T-helper 1 cell treated with Interleukin-12 subunit alpha and Interleukin-12 subunit beta and Interleukin-4 antibody, amounts not matched to agents 30 ng/mL and 1 ng/mL, for 36 hours (primary cell): ENCODE results near the gene ERVW-1. TPM values are rescaled to one million over a fixed set of nuclear protein-coding genes. Genes with fewer than 3 reads are reported as not detected.

ENCODE experiments used
- intact Hi-C: fragments of 100-400 bp; cut with micrococcal nuclease; formaldehyde crosslinking; loops from one replicate; pipeline ENCODE4 v1.15.1; 2024
- total RNA-seq: library from RNA; stranded (reverse); gene quantifications from 2 replicates; pipeline ENCODE4 v1.2.3, GENCODE V29; 2022

ERVW-1 gene
- total RNA-seq, 1 donor from 2014 or later, result not detected

- intact Hi-C loops, result no loop called here
Measured at GRCh38 chr7:92427193-92427592, 50.6 kb downstream of the ERVW-1 start.

DNA sequence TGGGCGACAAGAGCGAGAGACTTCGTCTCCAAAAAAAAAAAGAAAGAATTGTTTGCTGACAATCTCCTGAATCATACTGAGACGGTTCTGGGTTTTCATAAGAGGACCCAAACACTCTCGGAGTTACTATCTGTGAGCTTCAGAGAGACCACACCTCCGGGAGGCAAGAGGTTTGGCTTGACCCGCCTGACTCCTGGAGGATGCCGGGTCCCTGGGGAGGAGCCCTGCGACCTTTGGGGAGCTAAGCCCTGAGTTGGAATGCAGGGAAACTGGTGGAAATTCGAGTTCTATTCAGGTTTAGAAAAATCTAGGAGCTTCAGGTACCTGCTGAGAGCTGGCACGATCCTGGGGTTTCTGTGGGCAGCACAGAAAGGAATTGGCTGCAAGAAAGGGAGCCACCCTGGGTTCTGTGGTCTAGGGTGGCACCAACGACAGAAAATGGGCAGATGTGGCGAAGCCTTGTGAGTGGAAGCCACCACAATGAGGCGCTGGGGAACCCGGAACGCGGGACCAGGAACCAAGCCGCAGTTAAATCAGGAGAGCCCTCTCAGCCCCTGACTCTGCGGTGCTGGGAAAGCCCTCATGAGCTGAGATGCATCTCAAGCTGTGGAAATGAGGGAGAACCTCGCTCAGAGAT is 52.3 kb downstream of the ERVW-1 start:
- intact Hi-C loops, result no loop called here

- intact Hi-C loops, result loop anchor here (1.0 kb wide), 6 partner anchors 24 to 632 kb away; partner anchors contain the start of genes CYP51A1, GATAD1, PEX1 and RBM48
Measured at GRCh38 chr7:92423710-92424131, 54.0 kb downstream of the ERVW-1 start.

GRCh38 chr7:92422926-92423325 is 54.8 kb downstream of the ERVW-1 start:
- intact Hi-C loops, result no loop called here

DNA sequence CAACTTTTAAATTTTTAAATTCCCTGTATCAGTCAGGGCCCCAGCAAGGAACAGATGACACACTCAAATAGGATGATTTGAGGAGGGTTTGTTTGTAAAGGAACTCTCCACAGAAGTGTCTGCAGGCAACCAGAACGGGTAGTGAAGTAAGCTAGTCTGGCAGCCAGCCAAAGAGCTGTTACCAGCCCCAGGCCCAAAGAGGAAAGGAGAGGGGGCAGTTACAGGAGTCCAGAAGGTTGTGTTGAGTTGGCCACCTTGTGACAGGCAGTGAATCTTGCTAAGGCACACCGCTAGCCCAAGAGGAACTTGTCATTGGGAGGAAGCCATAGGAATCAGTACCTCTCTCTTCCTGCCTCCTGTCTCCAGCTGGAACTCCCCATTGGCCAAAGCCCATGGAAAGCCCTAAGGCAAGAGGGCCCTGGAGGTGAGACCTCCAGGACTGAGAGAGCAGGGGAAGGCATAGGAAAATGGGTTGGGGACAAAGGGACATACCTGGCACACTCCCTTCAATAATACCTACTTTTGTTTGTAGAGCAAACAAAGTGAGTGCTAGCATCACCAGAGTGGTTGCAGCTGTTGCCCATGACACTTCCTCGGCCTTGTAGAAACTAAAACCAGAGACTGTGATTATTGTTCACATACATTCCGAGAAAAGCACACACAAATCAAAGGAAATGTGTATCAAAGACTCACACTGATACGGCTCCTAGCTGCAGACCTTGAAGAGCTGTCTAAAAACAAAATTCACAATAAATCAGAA is 55.9 kb downstream of the ERVW-1 start:
- intact Hi-C loops, result no loop called here

Other genes starting within 250 kb of the ERVW-1 start
- gene KRIT1, start 232.0 kb downstream of the ERVW-1 start, total RNA-seq, result 37.5 and 52.7 TPM in 2 replicates
- 65.7 and 75.1 TPM in 2 replicates for gene ANKIB1, start 232.0 kb downstream of the ERVW-1 start, total RNA-seq
- gene GATAD1, start 30.5 kb downstream of the ERVW-1 start, total RNA-seq, result 13.0 and 14.2 TPM in 2 replicates
- 19.0 and 19.1 TPM in 2 replicates for gene PEX1, start 50.6 kb upstream of the ERVW-1 start, total RNA-seq
- gene RBM48, start 50.8 kb upstream of the ERVW-1 start, total RNA-seq, result 19.7 and 21.1 TPM in 2 replicates
- gene FAM133B, start 112.4 kb upstream of the ERVW-1 start, total RNA-seq, result 31.3 and 35.7 TPM in 2 replicates